Sigmoid colon (tissue), 4 donors: Measurements from ENCODE around the gene VSTM2L.

Experiments used
- CTCF ChIP-seq, 4 experiments: fragments of 450-650 bp in 3 of 4; fragments of 200-600 bp in 1 of 4; IDR thresholded peaks; one replicate each; pipeline ENCODE4 v1.5.1; 2016 to 2019; ENCODE audit warnings: antibody characterized with exemption in 4 of 4, mild to moderate bottlenecking in 3 of 4, moderate library complexity in 2 of 4
- POLR2AphosphoS5 ChIP-seq, 4 donors: sonication (generic); formaldehyde crosslinking; IDR thresholded peaks; one replicate each; pipeline ENCODE4 v1.6.1; 2017; ENCODE audit warnings: antibody characterized with exemption in 4 of 4

DNA sequence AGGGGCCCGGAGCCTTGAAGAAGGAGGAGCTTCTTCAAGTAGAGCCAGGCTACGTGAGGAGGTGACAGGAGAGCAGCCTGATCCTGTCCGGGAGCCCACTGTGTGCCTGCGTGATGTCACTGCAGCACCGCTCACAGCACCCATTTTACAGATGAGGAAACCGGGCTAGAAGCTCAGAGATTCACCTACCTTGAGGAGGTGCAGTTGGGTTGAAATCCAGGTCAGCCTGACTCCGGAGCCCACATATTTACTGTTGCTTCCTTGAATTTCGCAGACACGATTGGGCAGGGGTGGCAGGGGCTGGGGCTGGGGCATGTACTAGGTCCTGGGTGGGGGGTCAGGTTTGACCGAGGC, 12.5 kb downstream of the VSTM2L start:
- TF ChIP-seq CTCF (IDR thresholded peaks at IDR 0.05), result no peak
- TF ChIP-seq POLR2AphosphoS5 (IDR thresholded peaks at IDR 0.05), result no peak
